ENCODE results near the gene SLC66A1.

DNA sequence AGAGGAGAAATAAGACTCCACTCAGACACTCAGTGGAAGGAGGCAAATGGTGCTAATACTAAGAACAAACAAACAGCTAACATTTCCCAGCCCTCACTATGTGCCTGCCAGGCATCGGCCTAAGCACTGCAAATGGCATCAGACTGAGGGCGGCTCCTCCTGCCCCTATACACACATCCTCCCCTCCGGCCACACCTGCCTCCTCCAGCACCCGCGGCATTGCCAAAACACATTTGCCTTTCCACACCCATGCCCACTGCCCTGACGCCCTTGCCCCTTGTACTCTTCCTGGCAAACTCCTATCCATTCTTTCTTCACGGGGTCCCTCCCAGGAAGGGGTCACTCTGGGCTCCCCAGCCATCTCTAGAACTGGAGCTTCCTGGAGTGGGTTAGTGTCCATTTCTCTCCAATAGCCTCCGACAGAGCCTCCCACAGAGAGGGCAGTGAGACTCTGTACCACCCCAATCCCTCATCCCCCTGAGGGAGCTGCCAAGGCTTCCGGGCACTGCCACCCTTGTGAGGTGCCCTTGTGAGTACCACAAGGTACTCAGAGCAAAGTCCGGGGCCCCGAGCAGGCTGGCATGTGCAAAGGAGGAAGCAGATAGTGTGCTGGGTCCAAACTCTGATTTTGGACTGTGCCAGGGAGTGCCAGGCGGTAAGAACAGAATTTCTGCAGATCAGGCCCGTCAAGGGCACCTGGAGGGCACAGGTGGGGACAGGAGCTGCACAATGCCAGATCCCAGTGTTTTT is 24.5 kb upstream of the SLC66A1 start:
- TF ChIP-seq POLR2A (IDR thresholded peaks at IDR 0.05; ENCODE audit: low read length) (no peak), GATA1 (IDR thresholded peaks at IDR 0.05; ENCODE audit: low read depth, low read length) (no peak)

All from erythroblast (primary cell).